ENCODE data around the gene RPP25.

Gene RPP25

GRCh38 chr15:74997141-74997540 lies 40.6 kb upstream of the RPP25 start:
- no peak for TF ChIP-seq ARNTL (CRISPR knock-in tag; IDR thresholded peaks at IDR 0.05; ENCODE audit: borderline replicate concordance, low read depth)
- no peak for ATAC-seq

GRCh38 chr15:74995779-74996765 lies 39.5 kb upstream of the RPP25 start:
- peak; percentile 54 for ATAC-seq
- TF ChIP-seq ZFP30 (CRISPR knock-in tag; IDR thresholded peaks at IDR 0.05) (no peak), ZC3H10 (CRISPR knock-in tag; IDR thresholded peaks at IDR 0.05) (no peak)

- peak; percentile 93 for ATAC-seq
- TF ChIP-seq CREB5 (CRISPR knock-in tag; IDR thresholded peaks at IDR 0.05; ENCODE audit: low read depth) = no peak
- TF ChIP-seq ZFP30 (CRISPR knock-in tag; IDR thresholded peaks at IDR 0.05) = no peak
- TF ChIP-seq TCF4 (CRISPR knock-in tag; IDR thresholded peaks at IDR 0.05; ENCODE audit: borderline replicate concordance) = 0 out of 2 replicates have a peak, but pooled peaks have one; percentile 19
- 0 out of 2 replicates have a peak, but pooled peaks have one; percentile 34 for TF ChIP-seq TSHZ2 (CRISPR knock-in tag; IDR thresholded peaks at IDR 0.05)
- no peak for TF ChIP-seq BACH2 (CRISPR knock-in tag; IDR thresholded peaks at IDR 0.05; ENCODE audit: borderline replicate concordance)
- peak; percentile 95 for TF ChIP-seq ZNF70 (CRISPR knock-in tag; IDR thresholded peaks at IDR 0.05)
- TF ChIP-seq ZNF565 (CRISPR knock-in tag; conservative IDR thresholded peaks at IDR 0.05; ENCODE audit: low read depth) = no peak
- peak; percentile 75; the same call in 1 of the 2 replicates for TF ChIP-seq ZFP3 (CRISPR knock-in tag; IDR thresholded peaks at IDR 0.05)
- 0 out of 2 replicates have a peak, but pooled peaks have one; percentile 59 for TF ChIP-seq SNAI2 (CRISPR knock-in tag; IDR thresholded peaks at IDR 0.05)
These were observed 38.7 kb upstream of the RPP25 start, which contains the start of gene SCAMP5 for GRCh38 chr15:74995182-74995778. Gene SCAMP5 (plus strand): TSS chr15:74995563. CDS start chr15:75011840, 16,277 bp downstream.

- no peak for TF ChIP-seq POU6F1 (CRISPR knock-in tag; IDR thresholded peaks at IDR 0.05; ENCODE audit: borderline replicate concordance, low read depth)
- no peak for TF ChIP-seq ISL1 (CRISPR knock-in tag; IDR thresholded peaks at IDR 0.05)
- TF ChIP-seq TOX (CRISPR knock-in tag; IDR thresholded peaks at IDR 0.05; ENCODE audit: borderline replicate concordance) = no peak
- no peak for TF ChIP-seq ARNTL (CRISPR knock-in tag; IDR thresholded peaks at IDR 0.05; ENCODE audit: borderline replicate concordance, low read depth)
- no peak for TF ChIP-seq ZNF70 (CRISPR knock-in tag; IDR thresholded peaks at IDR 0.05)
- no peak for TF ChIP-seq SNAI2 (CRISPR knock-in tag; IDR thresholded peaks at IDR 0.05)
- TF ChIP-seq CSRNP3 (CRISPR knock-in tag; IDR thresholded peaks at IDR 0.05) = no peak
- TF ChIP-seq ZNF565 (CRISPR knock-in tag; conservative IDR thresholded peaks at IDR 0.05; ENCODE audit: low read depth) = no peak
- no peak for TF ChIP-seq ZC3H10 (CRISPR knock-in tag; IDR thresholded peaks at IDR 0.05)
- TF ChIP-seq CSDC2 (CRISPR knock-in tag; IDR thresholded peaks at IDR 0.05) = no peak
- TF ChIP-seq RARB (CRISPR knock-in tag; IDR thresholded peaks at IDR 0.05) = no peak
These were observed 38.1 kb upstream of the RPP25 start for GRCh38 chr15:74994685-74995084.

More at GRCh38 chr15:74994685-74995084, 38.1 kb upstream of the RPP25 start:
- no peak for ATAC-seq

All from SK-N-SH treated with all-trans-retinoic acid at 6 μM for 48 hours (cell line).